Stimulated activated CD4-positive, alpha-beta T cell treated with anti-CD3 and anti-CD28 coated beads, TNF-alpha, amount 100 ng/mL, for 24 hours (primary cell): ENCODE measurements around the gene APEX1.
"Not testable (repeated sequence)": the region's sequence is repeated elsewhere in the genome, so short reads cannot be mapped to it uniquely, and the experiment has no call there.

Experiments
- DNase-seq, 3 experiments: peaks; one replicate each; pipeline ENCODE4 v3.0.0-alpha.2; 2020; ENCODE audit warnings: low read depth in 3 of 3

The APEX1 gene

DNA sequence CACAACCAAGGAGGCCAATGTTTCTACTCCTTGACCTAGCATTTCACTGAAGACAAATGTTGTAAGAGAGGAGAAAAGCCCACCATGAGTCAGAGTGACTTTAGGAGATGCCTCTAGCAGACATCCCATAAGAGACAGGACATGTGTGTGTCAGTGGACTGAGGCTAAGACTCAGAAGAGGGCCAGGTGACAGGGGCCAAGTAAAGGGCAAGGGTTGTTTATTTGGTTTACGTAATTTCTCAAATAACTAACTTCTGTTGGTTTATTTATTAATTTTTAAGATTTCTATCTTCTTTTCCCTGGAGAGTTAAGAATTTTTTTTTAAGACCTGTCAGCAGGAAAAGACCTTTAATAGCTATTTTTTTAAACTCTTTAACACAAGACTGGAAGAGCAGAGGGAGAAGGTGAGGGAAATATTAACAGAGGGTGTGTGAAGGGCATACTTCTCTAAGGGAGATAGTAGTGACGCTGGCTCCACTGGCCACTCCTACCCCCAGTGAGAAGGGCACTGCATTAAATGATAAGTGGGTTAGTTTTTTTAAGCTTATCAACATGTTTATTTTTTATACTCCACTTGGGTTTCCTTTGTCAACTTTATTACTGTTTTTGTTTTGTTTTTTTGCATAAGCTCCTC lies 17.6 kb downstream of the APEX1 start:
- no peak for DNase-seq

GRCh38 chr14:20476776-20477175 lies 21.8 kb downstream of the APEX1 start:
- no peak for DNase-seq

GRCh38 chr14:20477211-20477876 lies 22.3 kb downstream of the APEX1 start:
- DNase-seq = no peak

GRCh38 chr14:20478894-20479293 lies 23.9 kb downstream of the APEX1 start:
- no peak for DNase-seq

GRCh38 chr14:20482382-20482781 lies 27.4 kb downstream of the APEX1 start:
- no peak for DNase-seq

DNA sequence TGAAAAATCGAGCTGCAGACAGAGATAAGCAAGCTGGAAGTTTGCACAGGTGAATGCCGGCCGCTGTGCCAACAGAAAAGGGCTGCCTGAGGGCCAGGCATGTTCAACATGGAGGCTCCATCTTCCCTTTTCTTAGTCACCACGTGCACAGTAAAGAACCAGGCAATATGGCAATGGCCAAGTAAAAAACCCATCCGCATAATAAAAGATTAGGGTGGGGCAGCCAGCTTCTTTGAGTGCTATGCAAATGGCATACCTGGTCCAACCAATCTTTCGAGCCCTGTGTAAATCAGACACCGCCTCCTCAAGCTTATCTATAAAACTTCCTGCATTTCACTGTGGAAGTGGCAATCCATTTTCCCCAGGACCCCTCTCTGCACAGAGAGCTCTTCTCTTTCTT lies 30.9 kb downstream of the APEX1 start:
- DNase-seq = no peak

- DNase-seq = no peak
Observed at GRCh38 chr14:20486684-20487395, 31.8 kb downstream of the APEX1 start.

DNA sequence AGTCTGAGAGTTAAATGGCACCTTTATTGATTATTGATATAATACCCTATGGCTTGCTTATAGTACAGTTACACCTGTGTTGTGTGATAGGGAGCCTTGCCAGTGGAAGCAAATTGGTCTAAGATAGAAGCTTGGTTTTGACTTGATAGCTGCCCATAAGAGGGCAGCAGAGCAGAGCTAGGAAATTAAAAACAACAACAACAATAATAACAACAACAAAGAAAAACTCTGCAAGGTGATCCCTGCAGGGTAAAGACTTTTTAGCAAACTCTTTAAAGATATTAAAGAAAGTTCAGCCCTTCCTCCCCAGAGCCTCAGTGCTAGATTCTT lies 32.3 kb downstream of the APEX1 start:
- no peak for DNase-seq

DNA sequence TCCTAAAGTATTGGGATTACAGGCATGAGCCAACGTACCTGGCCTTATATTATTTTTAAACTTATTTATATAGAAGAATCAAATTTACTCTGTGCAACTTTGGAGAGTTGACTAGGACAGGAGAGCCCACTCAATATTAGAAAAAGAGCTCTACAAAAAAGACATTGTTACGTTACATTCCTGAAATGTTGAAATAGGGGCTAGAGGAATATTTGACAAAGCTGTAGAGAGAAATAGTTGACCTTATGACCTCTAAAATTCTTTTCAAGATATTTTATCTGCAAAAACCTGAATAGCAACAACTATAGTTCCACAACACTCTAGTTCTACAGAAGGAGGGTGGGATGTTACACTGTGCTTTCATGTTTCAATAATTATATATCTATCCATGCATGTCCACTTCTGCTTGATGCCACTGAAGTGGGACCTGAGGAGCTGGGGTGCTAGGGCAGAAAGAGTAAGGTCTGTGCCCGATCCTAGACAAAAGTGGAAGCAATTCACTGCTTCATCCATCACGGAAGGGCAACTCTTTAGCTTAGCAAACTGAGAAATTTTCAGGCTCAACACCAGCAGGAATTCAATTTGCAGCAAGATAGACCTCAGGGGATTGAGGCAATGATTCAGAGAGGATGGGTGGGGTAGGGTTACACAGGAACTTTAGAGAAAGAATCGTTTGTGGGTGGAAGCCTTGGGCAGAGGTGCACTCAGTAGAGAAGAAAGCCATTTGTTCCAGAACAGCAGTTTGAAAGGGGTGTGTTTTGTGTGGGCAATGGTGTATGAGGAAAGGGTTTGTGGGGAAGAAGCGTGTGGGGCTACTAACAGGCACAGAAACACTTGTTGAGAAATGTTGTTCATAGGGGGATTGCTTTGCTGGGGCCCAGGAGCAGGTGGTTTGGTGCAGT lies 34.3 kb downstream of the APEX1 start:
- DNase-seq = no peak

- no peak for DNase-seq
Observed at GRCh38 chr14:20490563-20490962, 35.5 kb downstream of the APEX1 start.

- no peak for DNase-seq
Observed at GRCh38 chr14:20492486-20492885, 37.5 kb downstream of the APEX1 start.

DNA sequence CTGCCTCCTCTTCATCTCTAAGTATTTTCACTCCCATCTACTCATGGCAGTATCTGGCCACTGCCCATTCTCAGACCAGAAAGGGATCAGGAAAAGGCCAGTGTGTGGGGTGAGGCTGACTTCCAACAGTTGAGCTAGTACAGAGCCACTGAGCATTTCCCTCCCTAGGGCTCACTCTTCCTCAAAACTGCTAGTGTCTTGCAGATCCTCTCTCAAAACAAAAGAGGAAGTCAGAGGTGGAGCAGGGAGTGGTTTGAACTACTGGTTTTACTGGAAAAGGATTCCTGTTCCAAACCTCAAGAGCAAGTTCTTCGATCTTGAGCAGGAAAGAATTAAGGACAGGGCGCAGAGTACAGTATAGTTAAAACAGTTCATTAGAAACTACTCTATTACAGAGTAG lies 38.6 kb downstream of the APEX1 start:
- DNase-seq = no peak

DNA sequence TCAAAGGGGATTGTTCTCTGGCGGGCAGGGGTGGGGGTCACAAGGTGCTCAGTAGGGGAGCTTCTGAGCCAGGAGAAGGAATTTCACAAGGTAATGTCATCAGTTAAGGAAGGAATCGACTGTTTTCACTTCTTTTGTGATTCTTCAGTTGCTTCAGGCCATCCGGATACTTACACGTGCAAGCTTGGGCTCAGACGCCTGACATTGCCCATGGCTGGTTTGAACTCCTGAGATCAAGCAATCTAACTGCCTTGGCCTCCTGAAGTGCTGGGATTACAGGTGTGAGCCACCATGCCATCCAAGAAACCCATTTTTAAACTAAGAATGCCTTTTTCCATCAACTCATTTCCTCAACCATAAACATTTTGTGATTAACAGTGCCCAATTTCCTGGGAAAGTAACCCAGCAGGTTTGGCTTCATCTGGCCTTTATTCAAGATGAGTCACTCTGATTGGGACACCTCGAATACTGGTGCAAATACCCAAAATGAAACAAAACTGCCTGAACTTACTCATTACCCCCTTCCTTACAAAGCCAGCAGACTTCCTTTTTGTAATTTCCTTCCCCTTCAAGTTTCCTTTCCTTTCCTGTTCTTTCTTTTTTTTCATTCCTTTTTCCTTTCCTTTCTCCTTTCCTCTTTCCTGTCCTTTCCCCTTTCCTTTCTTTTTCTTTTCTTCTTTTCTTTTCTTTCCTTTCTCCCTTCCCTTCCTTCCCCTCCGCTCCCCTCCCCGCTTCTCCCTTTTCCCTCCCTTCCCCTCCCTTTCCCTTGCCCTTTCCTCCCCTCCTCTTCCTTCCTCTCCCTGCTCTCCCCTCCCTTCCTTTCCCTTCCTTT lies 40.1 kb downstream of the APEX1 start:
- no peak for DNase-seq

GRCh38 chr14:20498622-20499021 lies 43.6 kb downstream of the APEX1 start:
- no peak for DNase-seq

- DNase-seq = no peak
Observed at GRCh38 chr14:20499108-20499507, 44.1 kb downstream of the APEX1 start.

- DNase-seq = no peak
Observed at GRCh38 chr14:20499881-20500280, 44.9 kb downstream of the APEX1 start.

GRCh38 chr14:20501346-20501745 lies 46.3 kb downstream of the APEX1 start:
- no peak for DNase-seq

DNA sequence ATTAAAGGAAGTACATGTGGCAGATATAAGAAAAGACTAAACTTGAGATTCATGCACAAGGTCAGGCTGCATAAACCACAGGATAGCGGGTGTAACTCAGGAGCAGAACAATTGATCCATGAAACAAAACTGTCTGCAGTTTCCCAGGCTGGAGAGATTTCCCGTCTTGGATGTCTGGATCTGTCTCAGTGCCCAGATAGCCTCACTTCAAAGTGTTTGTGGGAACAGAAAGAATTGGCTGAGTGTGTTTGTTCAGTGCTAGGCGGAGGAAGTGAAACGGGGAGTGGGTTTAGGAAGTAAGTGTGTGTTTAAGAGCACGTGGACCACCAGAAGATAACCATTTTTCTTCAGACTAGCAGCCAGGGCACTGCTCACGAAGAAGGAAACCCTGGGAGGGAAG lies 48.9 kb downstream of the APEX1 start:
- no peak for DNase-seq

GRCh38 chr14:20506276-20506675 lies 51.2 kb downstream of the APEX1 start:
- DNase-seq = not testable (repeated sequence)

DNA sequence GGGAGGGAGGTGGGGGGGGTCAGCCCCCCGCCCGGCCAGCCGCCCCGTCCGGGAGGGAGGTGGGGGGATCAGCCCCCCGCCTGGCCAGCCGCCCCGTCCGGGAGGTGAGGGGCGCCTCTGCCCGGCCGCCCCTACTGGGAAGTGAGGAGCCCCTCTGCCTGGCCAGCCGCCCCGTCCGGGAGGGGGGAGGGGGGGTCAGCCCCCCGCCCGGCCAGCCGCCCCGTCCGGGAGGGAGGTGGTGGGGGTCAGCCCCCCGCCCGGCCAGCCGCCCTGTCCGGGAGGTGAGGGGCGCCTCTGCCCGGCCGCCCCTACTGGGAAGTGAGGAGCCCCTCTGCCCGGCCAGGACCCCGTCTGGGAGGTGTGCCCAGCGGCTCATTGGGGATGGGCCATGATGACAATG lies 51.7 kb downstream of the APEX1 start:
- DNase-seq = not testable (repeated sequence)
